Fibroblast of pulmonary artery (primary cell): Measurements from ENCODE around the gene ZNF57.
"Not testable (repeated sequence)": the region's sequence is repeated elsewhere in the genome, so short reads cannot be mapped to it uniquely, and the experiment has no call there.

Source experiments
- DNase-seq: peaks from one replicate; pipeline ENCODE4 v3.0.0-alpha.2; 2010; ENCODE audit warnings: low read depth
- H3K4me3 ChIP-seq: replicated peaks from 2 replicates; pipeline ENCODE4 v1.5.1; 2011; ENCODE audit warnings: low read depth, mild to moderate bottlenecking, control low read depth, low read length, moderate library complexity
- TF ChIP-seq, protein P1 (sequence below): IDR thresholded peaks from 2 replicates; pipeline ENCODE4 v1.5.1; 2011; ENCODE audit warnings: mild to moderate bottlenecking, control low read depth, low read length, inconsistent platforms; ENCODE audit errors: missing control alignments

The ZNF57 gene

GRCh38 chr19:2877398-2878331 is 23.1 kb upstream of the ZNF57 start:
- TF ChIP-seq, protein P1, sequence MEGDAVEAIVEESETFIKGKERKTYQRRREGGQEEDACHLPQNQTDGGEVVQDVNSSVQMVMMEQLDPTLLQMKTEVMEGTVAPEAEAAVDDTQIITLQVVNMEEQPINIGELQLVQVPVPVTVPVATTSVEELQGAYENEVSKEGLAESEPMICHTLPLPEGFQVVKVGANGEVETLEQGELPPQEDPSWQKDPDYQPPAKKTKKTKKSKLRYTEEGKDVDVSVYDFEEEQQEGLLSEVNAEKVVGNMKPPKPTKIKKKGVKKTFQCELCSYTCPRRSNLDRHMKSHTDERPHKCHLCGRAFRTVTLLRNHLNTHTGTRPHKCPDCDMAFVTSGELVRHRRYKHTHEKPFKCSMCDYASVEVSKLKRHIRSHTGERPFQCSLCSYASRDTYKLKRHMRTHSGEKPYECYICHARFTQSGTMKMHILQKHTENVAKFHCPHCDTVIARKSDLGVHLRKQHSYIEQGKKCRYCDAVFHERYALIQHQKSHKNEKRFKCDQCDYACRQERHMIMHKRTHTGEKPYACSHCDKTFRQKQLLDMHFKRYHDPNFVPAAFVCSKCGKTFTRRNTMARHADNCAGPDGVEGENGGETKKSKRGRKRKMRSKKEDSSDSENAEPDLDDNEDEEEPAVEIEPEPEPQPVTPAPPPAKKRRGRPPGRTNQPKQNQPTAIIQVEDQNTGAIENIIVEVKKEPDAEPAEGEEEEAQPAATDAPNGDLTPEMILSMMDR: no peak
- no peak overlapping the region for H3K4me3 ChIP-seq
- no peak for DNase-seq

DNA sequence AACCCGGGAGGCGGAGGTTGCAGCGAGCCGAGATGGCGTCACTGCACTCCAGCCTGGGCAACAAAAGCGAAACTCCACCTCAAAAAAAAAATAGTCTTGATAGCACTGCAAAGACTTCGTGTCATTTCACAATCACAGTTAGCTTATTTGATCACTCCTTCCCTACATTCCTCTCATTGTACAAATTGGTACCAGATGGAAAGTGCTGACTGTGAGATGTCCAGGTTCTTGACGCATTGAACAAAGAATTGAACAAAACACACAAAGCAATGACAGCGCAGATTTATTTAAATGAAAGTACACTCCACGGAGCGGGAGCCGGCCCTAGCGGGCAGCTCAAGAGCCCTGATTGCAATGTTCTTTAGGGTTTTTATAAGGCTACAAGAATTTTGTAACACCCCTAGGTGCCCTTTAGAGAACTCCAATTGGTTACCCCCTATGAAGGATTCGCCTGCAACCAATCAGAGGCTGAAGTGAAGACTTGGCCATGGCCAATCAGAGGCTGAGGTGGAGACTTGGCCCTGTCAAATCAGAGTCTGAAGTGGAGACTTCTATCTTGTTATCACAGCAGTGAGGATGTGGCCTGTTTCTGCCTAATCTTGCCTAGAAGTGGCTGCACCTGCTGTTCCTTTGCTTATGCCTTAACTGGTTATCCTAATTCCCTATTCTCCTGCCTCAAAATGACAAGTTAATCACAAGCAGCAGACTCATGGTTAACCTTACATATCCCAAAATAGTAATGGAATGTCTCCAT is 16.9 kb upstream of the ZNF57 start:
- TF ChIP-seq, protein P1: no peak
- no peak for DNase-seq
- no peak overlapping the region for H3K4me3 ChIP-seq

- DNase-seq: no peak
- no peak overlapping the region for H3K4me3 ChIP-seq
- TF ChIP-seq, protein P1: no peak
Measured at GRCh38 chr19:2885736-2886135, 15.0 kb upstream of the ZNF57 start.

GRCh38 chr19:2887391-2887914 is 13.3 kb upstream of the ZNF57 start:
- peak; percentile 85 for DNase-seq
- TF ChIP-seq, protein P1: peak; percentile 69
- H3K4me3 ChIP-seq: no peak overlapping the region

DNA sequence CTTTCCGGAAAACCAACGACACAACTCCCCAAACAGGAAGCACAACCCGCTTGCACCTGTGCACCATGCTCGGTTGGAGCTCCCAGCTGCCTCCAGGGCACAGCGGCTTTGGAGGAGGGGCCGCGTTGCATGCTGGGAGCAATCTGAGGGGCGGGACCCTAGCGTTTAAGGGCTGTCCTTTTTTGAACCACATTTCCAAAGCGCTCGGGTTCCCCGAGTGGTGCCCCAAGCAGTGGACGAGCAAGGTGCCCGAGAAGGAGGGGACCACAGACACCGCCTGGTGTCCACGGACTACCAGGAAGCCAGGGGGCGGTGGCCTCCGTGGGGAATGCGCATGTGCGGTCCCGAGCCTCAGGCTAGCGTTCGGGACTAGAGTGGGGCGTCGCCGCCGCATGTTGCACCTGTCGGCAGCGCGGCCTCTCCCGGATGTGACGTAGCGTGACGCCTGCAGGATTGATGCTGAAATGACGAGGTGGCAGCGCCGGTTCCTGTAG is 11.9 kb upstream of the ZNF57 start:
- no peak for DNase-seq
- H3K4me3 ChIP-seq: peak overlapping the region; percentile 5
- TF ChIP-seq, protein P1: no peak

DNA sequence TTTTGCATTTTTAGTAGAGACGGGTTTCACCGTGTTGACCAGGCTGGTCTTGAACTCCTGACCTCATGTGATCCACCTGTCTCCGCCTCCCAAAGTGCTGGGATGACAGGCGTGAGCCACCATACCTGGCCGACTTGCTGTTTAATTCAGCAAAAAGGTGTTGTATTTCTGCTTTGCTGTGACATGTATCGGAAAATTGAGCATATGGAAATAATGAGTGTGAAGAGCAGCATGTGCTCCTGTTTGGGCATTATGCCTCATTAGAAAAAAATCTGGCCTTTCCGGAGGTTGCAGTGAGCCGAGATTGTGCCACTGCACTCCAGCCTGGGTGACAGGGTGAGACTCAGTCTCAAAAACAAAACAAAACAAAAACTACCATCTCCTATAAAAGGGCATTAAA is 10.2 kb upstream of the ZNF57 start:
- DNase-seq, H3K4me3 ChIP-seq: not testable (repeated sequence)

GRCh38 chr19:2896694-2897093 is 4.0 kb upstream of the ZNF57 start:
- no peak for DNase-seq
- H3K4me3 ChIP-seq: no peak overlapping the region
- TF ChIP-seq, protein P1: no peak
